Measurements from ENCODE around the gene ASPG. TPM values are rescaled to one million over a fixed set of nuclear protein-coding genes. Genes with fewer than 3 reads are reported as not detected.

The ASPG gene
- total RNA-seq, 2 donors from 2014 or later = 78.5 to 161 TPM

GRCh38 chr14:104107101-104107581 is 21.6 kb downstream of the ASPG start:
- Histone ChIP-seq H3K27ac (no peak overlapping the region), H3K36me3 (no peaks in the 10 kb centered on the region), H3K9me3 (no peaks in the 10 kb centered on the region), H3K4me1 (peaks cover 0 to 11% of the 10 kb centered on the region in 2 donors), H3K4me3 (no peak overlapping the region), H3K27me3 (no peaks in the 10 kb centered on the region)
- DNase-seq (ENCODE audit: low spot score) = no peak
- no peak for TF ChIP-seq CTCF (IDR thresholded peaks at IDR 0.05)

- no peak overlapping the region for H3K4me3 ChIP-seq
- no peaks in the 10 kb centered on the region for H3K9me3 ChIP-seq
- H3K36me3 ChIP-seq = no peaks in the 10 kb centered on the region
- no peaks in the 10 kb centered on the region for H3K27me3 ChIP-seq
- DNase-seq (ENCODE audit: low spot score) = no peak
- no peak overlapping the region for H3K27ac ChIP-seq
- peaks cover 0 to 11% of the 10 kb centered on the region in 2 donors for H3K4me1 ChIP-seq
- TF ChIP-seq CTCF (IDR thresholded peaks at IDR 0.05) = no peak
Observed at GRCh38 chr14:104107611-104108569, 22.4 kb downstream of the ASPG start.

- TF ChIP-seq CTCF (IDR thresholded peaks at IDR 0.05) = no peak
- Histone ChIP-seq H3K27me3 (no peaks in the 10 kb centered on the region), H3K9me3 (no peaks in the 10 kb centered on the region), H3K4me1 (peaks cover 0 to 5% of the 10 kb centered on the region in 2 donors), H3K4me3 (no peak overlapping the region), H3K27ac (no peak overlapping the region), H3K36me3 (no peaks in the 10 kb centered on the region)
- no peak for DNase-seq (ENCODE audit: low spot score)
Observed at GRCh38 chr14:104108570-104109541, 23.4 kb downstream of the ASPG start.

GRCh38 chr14:104109731-104110361 is 24.3 kb downstream of the ASPG start:
- no peaks in the 10 kb centered on the region for H3K27me3 ChIP-seq
- H3K4me3 ChIP-seq = no peak overlapping the region
- no peaks in the 10 kb centered on the region for H3K9me3 ChIP-seq
- no peaks in the 10 kb centered on the region for H3K4me1 ChIP-seq
- H3K27ac ChIP-seq = no peak overlapping the region
- no peak for TF ChIP-seq CTCF (IDR thresholded peaks at IDR 0.05)
- DNase-seq (ENCODE audit: low spot score) = no peak
- H3K36me3 ChIP-seq = no peaks in the 10 kb centered on the region

GRCh38 chr14:104110491-104111209 is 25.1 kb downstream of the ASPG start:
- no peaks in the 10 kb centered on the region for H3K36me3 ChIP-seq
- H3K27ac ChIP-seq = no peak overlapping the region
- DNase-seq (ENCODE audit: low spot score) = no peak
- H3K4me1 ChIP-seq = no peaks in the 10 kb centered on the region
- no peak for TF ChIP-seq CTCF (IDR thresholded peaks at IDR 0.05)
- no peaks in the 10 kb centered on the region for H3K27me3 ChIP-seq
- H3K9me3 ChIP-seq = no peaks in the 10 kb centered on the region
- no peak overlapping the region for H3K4me3 ChIP-seq
